ENCODE measurements around the gene ESRP2.

DNA sequence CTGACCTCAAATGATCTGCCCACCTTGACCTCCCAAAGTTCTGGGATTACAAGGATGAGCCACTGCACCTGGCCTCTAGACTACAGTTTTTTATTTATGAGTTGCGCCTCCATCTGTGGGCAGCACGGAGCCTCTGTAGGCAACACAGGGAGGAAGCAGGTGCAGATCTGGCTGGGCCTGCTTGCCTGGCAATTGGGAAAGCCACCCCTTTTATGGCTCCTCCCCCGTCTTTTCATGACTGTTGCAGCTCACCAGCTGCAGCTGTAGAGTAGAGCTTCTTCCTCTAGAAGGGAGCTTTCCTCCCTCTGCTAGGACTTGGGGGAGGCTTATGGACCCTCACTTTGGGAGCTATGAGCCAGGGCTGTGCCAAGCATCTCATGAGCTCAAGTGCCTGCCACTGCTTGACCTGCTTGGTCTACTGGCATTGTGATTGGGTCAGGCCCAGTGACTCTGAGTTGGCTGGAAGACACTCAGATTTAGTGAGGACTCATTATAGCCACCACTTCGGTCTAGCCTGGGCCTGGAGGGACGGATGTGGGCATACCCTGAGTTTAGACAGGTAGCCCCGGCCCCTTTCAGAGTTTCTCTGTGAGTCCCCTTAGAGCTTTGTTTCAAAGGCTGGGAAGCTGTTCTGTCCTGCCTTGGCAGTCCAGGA lies 21.5 kb upstream of the ESRP2 start:
- TF ChIP-seq ARID2 (IDR thresholded peaks at IDR 0.05) (no peak), PHF8 (IDR thresholded peaks at IDR 0.05; ENCODE audit: borderline replicate concordance, low read length) (no peak), FIP1L1 (IDR thresholded peaks at IDR 0.05; ENCODE audit: low read depth, low read length, poor library complexity, severe bottlenecking) (no peak), BRD4 (IDR thresholded peaks at IDR 0.05) (no peak), JUNB (CRISPR knock-in tag; conservative IDR thresholded peaks at IDR 0.05) (no peak), RAD21 (CRISPR knock-in tag; conservative IDR thresholded peaks at IDR 0.05 in 1 of 2, IDR thresholded peaks at IDR 0.05 in 1 of 2) (no peak)

Data from K562 (cell line).